Esophagus squamous epithelium (tissue), 4 donors: ENCODE measurements around the gene OBSCN.

Source experiments
- CTCF ChIP-seq, 6 experiments: fragments of 450-650 bp in 4 of 6; fragments of 200-600 bp in 2 of 6; sonication (generic) in 2 of 6; IDR thresholded peaks; one replicate each; pipeline ENCODE4 v1.5.1; 2016 to 2019; ENCODE audit warnings: antibody characterized with exemption in 6 of 6, mild to moderate bottlenecking in 4 of 6, moderate library complexity in 4 of 6
- POLR2A ChIP-seq, 4 donors: fragments of 450-650 bp; IDR thresholded peaks; one replicate each; pipeline ENCODE4 v1.6.1; 2017; ENCODE audit warnings: antibody characterized with exemption in 4 of 4, mild to moderate bottlenecking in 4 of 4, moderate library complexity in 3 of 4

DNA sequence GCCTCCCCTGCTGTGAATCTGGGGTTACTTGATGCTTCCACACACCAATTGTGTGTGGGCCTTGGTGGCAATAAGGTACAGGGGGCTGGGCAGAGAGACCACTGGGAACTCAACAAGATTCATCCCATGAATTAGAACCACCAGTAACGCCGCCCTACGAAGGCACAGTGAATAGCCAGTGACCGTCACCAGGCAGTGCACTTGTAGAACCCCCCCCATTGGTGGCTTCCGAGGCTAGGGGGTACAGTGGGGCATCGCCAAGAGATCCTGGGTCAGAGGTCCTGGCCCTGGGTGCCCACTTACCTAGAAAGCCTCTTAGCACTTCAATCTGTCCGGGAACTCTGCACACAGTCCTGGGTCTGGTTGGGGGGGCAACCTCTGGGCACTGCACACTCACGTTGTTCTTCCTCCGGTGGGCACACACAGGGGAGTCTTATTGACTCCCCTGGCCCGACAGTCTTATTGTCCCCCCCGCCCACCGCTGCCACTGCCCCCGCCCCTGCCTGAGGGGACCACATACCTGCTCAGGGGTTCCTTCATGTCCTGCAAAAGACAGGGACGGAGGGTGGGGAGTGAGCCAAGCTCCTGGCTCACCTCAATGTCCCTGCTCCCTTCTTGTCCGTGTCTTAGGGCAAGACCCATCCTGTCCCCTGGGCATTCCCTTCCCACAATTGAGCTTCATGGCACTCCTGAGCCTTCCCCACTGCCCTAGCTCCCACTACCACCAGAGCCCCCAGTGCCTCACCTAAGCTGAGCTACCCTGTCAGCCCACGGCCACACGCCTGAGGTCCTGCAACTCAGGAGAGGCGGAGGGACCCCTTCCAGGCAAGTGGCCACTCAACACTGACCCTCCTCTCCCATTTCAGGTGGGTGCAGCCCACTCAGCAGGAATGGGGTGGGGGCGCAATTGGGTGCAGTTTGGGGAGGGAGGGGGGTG is 201.3 kb downstream of the OBSCN start:
- TF ChIP-seq CTCF (IDR thresholded peaks at IDR 0.05) (no peak), POLR2A (IDR thresholded peaks at IDR 0.05) (no peak)
